Hindlimb muscle (tissue), 1 donor: ENCODE measurements around the gene YDJC. TPM values are rescaled to one million over a fixed set of nuclear protein-coding genes. Genes with fewer than 3 reads are reported as not detected.
"Not testable (repeated sequence)": the region's sequence is repeated elsewhere in the genome, so short reads cannot be mapped to it uniquely, and the experiment has no call there.

Experiments
- DNase-seq: peaks from one replicate; pipeline ENCODE4 v3.0.0-alpha.2; 2013
- polyA plus RNA-seq: library from polyadenylated mRNA; unstranded; fragments of 120-200 nt; gene quantifications from one replicate; pipeline ENCODE4 v1.2.1, GENCODE V29; 2013; ENCODE audit not compliant: insufficient read length

Gene YDJC
- polyA plus RNA-seq, 1 donor = 4.1 TPM

DNA sequence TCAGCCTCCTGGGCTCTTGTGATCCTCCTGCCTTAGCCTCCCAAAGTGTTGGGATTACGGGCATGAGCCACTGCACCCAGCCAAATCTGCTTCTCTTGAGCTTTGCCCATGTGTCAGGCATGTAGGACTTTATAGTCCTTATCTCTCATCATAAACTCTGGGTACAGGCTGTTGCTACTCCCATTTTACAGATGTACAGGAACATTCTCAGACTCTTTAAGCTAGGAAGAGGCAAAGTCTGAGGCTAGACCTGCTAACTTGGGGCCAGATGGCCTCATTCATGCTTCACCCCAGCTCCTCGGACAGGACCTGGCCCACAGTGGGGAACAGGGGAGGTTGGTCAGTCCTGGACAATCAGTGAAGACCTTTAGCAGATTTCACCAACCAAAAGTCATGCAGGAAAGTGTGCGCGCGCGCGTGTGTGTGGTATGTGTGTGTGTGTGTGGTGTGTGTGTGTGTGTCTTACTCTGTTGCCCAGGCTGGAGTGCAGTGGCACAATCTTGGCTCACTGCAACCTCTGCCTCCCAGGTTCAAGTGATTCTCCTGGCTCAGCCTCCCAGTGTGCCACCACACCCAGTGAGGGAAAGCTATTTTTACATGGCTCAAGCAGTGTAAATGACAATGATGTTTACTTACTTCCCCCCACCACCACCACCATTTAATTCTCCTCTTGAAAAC is 23.8 kb downstream of the YDJC start:
- no peak for DNase-seq

DNA sequence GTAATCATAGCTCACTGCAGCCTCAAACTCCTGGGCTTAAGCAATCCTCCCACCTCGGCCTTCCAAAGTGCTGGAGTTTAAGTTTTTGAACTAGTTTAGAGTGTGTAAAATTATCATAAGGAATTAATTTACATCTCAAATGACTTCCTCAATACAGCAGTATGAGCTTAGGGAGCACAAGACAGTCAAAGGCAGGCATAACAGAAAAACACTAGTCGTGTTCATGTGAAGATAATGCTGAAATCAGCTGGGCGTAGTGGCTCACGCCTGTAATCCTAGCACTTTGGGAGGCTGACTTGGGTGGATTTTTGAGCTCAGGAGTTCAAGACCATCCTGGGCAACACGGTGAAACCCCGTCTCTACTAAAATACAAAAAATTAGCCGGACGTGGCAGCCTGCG is 25.8 kb downstream of the YDJC start:
- DNase-seq = no peak

DNA sequence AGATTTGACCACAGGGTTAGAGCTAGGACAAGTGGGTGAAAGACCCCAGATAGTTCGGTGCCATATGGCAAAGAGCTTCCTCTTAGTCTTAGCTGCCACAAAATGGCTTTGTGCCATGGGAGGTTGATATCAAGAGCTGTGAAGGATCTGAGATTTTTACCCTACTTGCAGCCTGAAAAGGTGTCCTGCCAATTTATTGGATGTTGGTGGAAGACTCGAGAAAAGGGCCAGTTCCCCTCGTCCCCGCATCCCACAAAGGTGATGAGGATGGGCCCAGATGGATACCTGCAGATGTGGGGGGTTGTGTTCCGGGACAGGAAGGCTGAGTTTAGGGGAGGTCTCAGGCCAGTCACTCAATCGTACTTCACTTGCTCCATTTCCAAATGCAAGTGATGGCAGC is 27.2 kb downstream of the YDJC start:
- no peak for DNase-seq

DNA sequence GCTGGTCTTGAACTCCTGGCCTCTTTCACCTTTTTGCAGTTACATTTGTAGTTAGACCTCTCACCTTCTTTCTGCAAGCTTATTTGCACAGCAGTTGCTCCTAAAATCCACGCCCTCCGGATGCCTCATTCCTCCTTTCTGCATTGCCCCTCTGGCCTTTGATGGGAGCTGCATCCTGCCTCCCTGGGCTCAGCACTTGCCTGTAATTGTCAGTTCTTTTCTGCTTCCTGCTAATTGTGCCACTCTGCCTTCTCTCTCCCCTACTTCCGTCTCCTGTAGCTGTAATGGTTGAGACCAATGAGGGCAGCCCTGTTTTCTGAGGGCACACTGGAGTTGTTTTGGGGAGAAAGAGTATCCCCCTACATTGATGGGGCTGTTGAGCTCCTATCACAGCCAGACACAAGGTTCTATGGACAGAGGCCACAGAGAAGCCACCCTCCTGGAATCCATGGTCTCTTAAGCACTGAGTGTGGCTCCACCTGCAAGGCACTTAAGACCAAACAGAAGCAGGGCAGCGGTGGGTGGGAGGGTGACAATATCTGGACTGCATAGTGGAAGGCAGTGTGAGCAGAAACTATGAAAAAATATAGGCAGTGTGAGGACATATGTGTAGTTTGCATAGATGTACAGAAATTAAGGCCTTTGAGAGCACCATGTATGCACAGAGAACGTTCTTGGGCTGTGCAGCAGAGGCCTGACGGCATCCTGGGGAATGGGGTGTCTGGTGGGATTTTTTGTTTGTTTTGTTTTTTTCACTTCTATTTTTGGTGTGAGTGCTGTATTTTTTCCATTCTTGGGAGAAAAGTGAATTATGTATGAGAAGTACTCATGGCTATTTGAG is 30.5 kb downstream of the YDJC start:
- no peak for DNase-seq

DNA sequence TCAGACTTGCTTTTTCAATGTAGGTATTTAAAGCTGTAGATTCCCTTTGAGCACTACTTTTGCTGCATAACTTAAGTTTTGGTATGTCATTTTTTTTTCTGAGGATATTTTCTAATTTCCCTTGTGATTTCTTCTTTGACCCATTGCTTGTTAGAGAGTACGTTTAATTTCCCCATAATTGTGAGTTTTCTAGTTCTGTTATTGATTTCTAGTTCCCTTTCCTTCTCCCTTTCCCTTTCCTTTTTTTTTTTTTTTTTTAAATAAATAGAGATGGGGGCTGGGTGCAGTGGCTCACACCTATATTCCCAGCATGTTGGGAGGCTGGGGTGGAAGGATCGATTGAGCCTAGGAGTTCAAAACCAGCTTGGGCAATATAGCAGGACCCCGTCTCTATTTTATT is 31.5 kb downstream of the YDJC start:
- no peak for DNase-seq

DNA sequence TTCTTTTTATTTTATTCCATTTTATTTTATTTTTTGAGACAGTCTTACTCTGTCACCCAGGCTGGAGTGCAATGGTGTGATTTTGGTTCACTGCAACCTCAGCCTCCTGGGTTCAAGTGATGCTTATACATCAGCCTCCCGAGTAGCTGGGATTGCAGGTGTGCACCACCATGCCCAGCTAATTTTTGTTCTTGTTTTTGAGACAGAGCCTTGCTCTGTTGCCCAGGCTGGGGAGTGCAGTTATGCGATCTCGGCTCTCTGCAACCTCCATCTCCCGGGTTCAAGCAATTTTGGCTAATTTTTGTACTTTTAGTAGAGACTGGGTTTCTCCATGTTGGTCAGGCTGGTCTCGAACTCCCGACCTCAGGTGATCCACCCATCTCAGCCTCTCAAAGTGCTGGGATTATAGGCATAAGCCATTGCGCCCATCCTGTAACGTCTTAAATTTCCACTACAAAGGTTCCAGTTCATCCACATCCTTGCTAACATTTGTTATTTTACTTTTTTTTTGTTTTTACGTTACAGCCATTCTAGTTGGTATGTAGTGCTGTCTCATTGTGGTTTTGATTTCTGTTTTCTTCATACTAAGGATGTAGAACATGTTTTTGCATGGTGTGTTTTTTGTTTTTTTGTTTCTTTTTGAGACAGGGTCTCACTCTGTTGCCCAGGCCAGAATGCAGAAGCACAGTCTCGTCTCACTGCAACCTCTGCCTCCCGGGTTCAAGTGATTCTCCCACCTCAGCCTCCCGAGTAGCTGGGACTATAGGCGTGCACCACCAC is 33.3 kb downstream of the YDJC start:
- not testable (repeated sequence) for DNase-seq

DNA sequence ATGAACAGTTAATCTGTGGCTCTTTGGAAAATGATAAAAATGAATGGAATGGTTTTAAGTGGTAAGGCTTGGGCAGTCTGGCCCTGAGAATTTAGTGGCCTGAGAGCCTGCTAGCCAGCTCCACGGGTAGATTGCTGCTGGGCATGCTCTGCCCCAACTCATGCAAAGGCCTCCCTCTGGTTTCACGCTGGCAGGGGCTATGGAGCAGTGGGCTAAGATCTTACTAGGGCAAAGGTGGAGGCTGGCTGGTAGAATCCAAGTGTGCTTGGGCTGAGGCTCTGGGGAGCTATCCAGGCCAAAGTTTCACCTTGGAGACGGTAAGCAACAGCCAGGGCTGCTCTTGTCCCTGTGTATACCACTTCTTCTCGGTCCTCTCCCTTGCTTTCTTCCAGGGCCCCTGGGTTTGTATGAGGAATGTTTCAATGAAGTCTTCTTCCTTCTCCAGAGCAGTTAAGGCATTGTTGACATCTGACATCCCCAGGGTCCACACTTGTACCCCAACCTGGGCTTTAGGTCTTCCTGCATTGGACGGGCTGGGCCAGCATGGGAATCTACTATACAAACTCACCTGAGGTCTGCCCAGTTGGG is 34.9 kb downstream of the YDJC start:
- no peak for DNase-seq

DNA sequence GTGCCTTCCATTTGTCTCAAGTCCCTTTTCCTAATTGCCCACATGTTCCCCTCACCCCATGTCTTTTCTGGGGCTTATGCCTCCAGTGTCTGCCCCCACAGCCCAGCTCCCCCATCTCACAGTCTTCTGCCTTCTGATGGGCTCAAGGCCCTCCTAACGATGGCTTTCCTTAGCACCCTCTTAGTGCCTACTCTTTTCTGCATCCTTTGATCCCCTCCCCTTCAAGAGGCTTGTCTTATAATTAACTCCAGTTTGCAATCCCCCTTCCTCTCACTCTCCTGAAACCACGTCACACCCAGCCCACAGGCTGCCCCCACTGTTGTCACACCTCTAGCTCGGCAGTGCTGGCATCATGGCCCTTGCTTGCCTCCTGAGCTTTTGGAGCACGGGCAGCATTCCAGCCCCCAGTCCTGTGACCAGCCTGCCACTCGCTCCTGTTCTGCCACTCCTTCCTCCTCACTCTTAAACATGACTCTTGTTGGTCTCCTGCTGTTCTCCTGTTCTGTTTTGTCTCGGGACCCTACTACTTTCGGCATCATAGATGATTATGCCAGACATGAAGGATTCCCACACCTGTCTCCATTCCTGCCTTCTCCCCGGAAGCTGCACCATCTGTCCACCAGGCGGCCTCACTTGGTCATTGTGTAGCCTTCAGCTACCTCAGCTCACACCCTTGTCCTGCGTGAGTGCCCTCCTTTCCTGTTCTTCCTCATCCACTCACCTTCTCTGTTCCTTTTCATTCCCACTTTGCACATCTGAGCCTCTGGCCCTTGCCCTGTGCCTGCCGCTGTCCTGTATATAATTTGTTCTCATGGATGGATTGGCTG is 36.2 kb downstream of the YDJC start:
- DNase-seq = no peak

DNA sequence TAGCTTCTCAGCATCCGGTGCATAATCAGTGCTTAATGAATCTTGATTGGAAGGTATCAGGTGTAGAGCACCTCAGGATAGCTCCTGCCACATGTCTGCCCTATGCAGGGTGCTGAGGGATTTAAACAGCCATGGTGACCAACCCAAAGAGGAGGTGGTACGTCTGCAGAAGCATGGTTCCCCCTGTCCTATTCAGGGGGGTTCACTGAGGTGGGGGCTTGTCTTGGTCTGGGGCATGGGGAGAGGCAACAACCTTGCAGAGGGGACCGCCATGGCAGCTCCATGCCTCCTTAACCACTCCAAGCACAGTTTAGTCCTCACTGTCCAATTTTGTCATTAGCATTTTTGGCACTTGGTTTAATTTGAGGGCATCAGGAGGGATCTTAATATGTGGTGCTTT is 37.4 kb downstream of the YDJC start:
- DNase-seq = no peak

DNA sequence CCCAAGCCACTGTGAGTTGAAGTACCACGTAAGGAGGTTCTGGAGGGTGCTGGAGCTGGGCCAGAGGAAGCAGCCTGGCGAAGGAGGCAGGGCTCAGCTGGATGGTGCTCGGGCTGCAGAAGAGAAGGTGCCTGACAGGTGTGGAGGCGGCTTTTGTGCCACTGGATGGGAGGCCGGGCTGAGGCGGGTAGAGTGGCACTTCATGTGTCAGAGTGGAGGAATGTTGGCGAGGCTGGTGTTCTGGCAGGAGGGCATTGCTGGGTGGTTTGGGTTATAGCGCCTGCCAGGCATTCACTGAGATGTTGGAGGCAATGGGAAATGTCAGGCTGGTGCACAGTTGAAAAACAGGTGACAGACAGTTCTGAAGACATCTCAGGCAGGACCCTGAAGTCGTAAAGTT is 38.1 kb downstream of the YDJC start:
- no peak for DNase-seq

DNA sequence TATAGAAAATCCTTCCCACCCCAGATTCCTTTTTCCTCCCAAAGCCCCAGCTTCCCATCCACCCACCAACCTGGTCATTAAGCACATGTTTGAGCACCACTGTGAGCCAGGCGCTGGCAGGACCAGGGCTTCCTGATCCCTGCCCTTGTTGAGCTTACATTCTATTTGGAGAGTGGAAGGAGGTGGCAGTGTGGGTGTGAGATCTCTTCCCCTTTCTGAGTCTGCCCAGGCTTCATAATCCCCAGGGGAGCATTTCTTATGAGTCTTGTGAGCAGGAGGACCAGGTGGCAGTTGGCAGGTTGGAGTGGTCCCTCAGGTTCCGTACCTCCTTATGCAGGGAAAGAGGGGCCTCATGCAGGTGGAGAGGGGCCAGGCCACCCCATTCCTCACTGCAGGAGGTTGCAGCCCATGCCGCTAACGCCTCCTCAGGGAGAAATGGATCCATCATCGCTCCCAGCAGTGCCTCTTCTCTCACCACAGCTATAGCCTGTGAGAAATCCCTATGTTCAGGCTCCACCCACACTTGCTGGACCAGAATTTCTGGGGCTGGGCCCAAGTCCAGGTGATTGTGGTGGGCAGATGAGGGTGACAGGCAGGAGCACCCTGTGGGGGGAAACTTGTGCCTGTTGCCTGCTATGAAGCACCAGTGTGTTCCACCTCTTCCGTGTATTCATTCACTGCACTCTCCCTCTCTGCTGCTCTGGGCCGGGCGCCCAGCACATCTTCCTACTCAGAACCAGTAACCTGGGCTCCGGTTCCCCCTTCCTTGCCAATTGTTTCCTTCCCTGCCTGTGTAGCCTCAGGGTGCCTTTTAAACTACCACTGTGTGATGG is 38.8 kb downstream of the YDJC start:
- DNase-seq = no peak

DNA sequence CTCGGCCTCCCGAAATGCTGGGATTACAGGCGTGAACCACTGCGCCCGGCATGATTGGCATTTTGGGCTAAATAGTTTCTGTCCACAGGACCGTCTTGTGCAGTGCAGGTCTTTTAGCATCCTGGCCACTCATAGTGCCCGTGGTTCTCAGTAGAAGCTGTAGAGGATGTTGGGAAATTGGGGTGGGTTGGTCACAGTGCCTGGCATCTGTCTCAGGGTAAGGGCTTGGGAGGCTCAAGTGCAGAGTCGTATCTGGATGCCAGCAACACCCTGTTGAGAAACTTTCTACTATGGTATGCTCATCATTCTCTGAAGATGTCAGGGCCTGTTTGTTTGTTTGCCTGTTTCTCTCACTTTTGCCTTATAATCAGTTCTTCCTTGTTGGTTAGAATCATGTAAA is 40.4 kb downstream of the YDJC start:
- DNase-seq = no peak

DNA sequence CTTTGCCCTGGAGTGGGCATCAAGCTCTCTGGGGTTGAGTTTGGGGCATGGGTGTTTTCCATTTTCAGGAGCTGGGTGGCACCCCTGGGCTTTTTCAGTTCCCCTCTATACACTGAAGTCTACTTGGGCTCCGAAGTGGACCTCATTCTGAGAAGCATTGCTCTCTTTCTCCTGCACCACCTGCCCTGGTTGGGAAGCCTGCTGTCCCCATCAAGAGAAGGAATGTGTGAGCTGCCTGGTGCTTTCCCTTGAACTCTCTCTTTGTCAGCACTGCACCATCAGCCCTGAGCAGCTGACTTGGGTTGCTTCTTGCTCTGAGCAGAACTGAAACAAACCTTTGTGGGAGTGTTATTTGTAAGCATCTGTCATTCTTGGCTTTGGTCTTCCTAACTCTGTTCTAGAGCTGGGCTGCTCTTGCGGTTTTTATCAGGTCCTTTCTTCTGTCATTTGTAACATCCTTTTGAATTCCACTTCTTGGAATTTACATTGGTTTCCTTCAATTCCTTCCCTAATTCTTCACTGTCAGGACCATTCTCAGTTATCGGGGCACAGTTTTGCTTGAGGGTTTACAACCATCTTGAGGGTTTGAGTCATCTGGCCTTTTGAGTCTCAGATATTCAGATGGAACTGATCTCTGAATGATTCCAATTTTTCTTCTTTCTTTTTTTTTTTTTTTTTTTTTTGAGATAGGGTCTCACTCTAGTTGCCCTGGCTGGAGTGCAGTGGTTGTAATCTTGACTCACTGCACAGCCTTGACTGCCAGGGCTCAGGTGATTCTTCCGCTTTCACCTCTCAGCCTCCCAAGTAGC is 41.8 kb downstream of the YDJC start:
- no peak for DNase-seq

DNA sequence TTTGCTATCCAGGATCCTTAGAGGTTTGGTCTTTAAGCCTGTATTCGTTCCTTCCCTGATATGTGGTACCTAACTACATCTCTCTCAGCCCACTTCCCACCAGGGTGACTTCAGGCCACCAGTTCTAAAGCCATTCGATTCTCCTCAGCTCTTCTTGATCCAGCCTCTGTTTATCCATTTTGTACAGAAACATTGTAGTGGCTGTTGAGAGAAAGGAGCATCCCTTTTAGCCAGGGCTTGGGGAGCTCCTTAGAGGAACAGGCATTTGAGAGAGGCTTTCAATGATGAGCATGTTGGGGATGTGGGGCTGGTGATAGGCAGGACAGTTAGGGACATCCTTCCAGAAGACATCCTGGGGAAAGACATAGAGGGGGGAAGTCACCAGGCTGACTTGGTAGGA is 44.4 kb downstream of the YDJC start:
- DNase-seq = no peak

DNA sequence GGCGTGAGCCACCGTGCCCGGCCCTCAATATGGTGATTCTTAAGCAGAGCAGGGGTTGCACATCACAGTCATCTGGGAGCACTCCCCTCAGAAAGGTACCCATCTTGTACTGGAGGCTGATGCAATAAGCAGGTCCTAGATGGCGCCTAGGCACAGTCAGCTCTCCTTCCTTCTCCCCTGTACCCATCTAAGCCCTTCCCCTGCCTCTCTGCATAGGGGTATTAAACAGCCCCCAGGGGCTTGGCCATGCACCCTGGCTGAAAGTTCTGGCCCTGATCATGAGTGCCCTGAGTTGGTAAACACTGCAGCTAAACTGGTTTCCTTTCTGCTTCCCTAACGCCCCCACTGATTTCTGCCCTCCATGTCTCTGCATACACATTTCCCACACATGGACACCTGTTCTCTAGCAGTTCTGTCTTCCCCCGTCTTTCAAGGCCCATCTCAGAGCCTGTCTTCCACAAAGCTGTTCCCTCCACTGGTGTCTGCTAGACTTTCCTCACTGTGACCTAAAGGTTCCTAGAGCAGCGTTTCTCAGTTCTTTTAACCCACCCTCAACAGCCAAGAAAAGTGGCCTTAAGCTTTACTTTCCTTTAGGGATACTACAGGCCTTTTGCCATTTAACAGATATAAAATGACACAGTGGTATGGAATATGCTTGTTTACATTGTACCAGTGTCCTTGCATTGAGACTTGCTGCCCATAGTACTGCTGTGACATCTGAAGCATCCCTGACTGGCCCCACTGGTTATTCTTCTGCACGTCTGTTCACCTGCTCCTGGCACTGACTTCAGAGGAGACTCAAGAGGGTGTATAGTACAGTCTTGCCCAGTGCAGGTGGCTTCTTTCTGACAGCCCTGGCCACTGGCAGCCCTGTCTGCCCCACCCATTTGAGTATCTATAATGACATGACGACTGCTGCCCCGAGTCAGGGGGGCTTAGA is 46.8 kb downstream of the YDJC start:
- no peak for DNase-seq

DNA sequence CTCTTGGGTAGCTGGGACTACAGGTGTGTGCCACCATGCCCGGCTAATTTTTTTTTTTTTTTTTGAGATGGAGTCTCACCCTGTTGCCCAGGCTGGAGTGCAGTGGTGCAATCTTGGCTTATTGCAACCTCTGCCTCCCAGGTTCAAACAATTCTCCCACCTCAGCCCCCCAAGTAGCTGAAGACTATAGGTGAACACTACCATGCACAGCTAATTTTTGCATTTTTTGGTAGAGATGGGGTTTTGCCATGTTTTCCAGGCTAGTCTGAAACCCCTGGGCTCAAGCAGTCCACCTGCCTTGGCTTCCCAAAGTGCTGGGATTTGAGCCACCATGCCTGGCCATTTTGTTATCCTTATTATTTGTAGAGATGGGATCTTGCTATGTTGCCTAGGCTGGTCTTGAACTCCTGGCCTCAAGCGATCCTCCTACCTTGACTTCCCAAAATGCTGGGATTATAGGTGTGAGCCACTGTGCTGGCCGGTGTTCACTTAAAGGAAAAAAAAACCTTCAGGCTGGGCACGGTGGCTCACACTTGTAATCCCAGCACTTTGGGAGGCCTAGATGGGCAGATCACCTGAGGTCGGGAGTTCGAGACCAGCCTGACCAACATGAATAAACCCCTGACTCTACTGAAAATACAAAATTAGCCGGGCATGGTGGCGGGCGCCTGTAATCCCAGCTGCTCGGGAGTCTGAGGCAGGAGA is 48.7 kb downstream of the YDJC start:
- DNase-seq = not testable (repeated sequence)

DNA sequence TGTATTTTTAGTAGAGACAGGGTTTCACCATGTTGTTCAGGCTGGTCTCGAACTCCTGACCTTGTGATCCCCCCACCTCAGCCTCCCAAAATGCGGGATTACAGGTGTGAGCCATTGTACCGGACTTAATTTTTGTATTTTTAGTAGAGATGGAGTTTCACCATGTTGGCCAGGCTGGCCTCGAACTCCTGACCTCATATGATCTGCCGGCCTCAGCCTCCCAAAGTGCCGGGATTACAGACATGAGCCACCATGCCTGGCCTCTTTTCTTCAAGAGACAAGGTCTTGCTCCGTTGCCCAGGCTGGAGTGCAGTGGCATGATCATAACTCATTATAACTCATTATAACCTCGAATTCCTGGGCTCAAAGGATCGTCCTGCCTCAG is 49.2 kb downstream of the YDJC start:
- DNase-seq = not testable (repeated sequence)

DNA sequence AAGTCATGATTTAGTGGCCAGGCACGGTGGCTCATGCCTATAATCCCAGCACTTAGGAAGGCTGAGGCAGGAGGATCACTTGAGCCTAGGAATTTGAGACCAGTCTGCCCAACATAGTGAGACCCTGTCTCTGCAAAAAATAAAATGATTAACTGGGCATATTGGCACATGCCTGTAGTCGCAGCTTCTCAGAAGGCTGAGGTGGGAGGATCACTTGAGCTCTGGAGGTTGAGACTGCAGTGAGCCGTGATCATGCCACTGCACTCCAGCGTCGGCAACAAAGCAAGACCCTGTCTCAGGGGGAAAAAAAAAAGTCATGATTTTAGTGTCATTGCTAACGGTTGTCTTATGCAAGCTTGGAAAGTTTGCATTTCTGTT is 50.4 kb downstream of the YDJC start:
- DNase-seq = no peak
